ENCODE data around the gene ADH1A.
"Not testable (repeated sequence)": the region's sequence is repeated elsewhere in the genome, so short reads cannot be mapped to it uniquely, and the experiment has no call there.

Gene ADH1A

GRCh38 chr4:99321241-99322191 is 30.7 kb upstream of the ADH1A start, which contains the start of gene ADH1B:
Gene ADH1B, minus strand, starts transcription at chr4:99321401. Its CDS starts 70 bp downstream, at chr4:99321331.
- H3K27ac ChIP-seq (replicated peaks): no peak within 1 kb of the TSS
- TF ChIP-seq POLR2AphosphoS5 (IDR thresholded peaks at IDR 0.05; ENCODE audit: low read depth) (no peak), SPI1 (IDR thresholded peaks at IDR 0.05; ENCODE audit: borderline replicate concordance, low read depth) (no peak), CTCF (IDR thresholded peaks at IDR 0.05; ENCODE audit: insufficient read depth, low read length) (no peak), GABPA (IDR thresholded peaks at IDR 0.05; ENCODE audit: low read depth) (no peak)
- TF ChIP-seq, protein P1, sequence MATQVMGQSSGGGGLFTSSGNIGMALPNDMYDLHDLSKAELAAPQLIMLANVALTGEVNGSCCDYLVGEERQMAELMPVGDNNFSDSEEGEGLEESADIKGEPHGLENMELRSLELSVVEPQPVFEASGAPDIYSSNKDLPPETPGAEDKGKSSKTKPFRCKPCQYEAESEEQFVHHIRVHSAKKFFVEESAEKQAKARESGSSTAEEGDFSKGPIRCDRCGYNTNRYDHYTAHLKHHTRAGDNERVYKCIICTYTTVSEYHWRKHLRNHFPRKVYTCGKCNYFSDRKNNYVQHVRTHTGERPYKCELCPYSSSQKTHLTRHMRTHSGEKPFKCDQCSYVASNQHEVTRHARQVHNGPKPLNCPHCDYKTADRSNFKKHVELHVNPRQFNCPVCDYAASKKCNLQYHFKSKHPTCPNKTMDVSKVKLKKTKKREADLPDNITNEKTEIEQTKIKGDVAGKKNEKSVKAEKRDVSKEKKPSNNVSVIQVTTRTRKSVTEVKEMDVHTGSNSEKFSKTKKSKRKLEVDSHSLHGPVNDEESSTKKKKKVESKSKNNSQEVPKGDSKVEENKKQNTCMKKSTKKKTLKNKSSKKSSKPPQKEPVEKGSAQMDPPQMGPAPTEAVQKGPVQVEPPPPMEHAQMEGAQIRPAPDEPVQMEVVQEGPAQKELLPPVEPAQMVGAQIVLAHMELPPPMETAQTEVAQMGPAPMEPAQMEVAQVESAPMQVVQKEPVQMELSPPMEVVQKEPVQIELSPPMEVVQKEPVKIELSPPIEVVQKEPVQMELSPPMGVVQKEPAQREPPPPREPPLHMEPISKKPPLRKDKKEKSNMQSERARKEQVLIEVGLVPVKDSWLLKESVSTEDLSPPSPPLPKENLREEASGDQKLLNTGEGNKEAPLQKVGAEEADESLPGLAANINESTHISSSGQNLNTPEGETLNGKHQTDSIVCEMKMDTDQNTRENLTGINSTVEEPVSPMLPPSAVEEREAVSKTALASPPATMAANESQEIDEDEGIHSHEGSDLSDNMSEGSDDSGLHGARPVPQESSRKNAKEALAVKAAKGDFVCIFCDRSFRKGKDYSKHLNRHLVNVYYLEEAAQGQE (IDR thresholded peaks at IDR 0.05; ENCODE audit: insufficient replicate concordance, low read depth): no peak

DNA sequence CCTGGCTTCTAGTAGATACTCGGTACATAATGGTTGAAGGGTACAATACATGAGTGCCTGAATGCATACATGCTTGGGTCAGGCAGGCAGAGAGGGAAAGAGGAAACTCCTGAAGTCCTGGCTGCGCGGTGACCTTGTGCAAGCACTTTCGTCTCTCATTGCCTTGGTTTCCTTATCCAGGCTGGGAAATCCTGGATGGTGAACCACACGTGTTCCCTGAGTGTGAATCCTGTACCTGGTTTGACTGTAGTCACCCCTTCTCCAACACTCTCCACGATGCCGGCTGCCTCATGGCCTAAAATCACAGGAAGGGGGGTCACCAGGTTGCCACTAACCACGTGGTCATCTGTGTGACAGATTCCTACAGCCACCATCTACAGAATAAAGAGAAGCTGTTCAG is 27.0 kb upstream of the ADH1A start:
- DNase-seq (ENCODE audit: low read depth in 1 of 2, low spot score in 1 of 2); H3K27me3 ChIP-seq (ENCODE audit: insufficient read depth, poor library complexity, severe bottlenecking); H3K4me3 ChIP-seq (replicated peaks; ENCODE audit: insufficient read depth, low read length); H3K27ac ChIP-seq (replicated peaks): not testable (repeated sequence)

More at GRCh38 chr4:99321241-99322191, 30.7 kb upstream of the ADH1A start, which contains the start of gene ADH1B:
- no peaks in the 10 kb centered on the region for H3K27me3 ChIP-seq (ENCODE audit: insufficient read depth, poor library complexity, severe bottlenecking)
- no peak for DNase-seq (ENCODE audit: low read depth in 1 of 2, low spot score in 1 of 2)
- H3K4me3 ChIP-seq (replicated peaks; ENCODE audit: insufficient read depth, low read length): no peak within 1 kb of the TSS

DNA sequence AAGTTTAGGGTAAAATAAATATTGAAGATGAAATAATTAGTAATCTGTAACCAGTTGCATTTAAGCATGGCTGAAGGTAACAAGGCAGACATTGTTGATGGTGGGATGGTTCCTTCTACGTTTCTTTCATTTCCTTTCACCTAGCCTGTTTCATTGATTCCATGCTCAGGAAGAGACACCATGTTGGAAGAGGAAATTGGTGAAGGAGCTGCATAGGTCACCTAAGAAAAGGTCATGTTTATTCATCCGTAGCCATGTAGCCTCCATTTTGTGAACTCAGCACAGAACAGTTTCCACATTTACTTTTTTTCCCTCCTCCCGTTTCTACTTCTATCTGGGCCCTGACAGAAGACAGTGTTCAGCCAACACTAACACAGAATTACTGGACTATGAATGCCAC is 26.6 kb upstream of the ADH1A start:
- Histone ChIP-seq H3K27ac (replicated peaks) (no peak overlapping the region), H3K4me3 (replicated peaks; ENCODE audit: insufficient read depth, low read length) (no peak overlapping the region), H3K27me3 (ENCODE audit: insufficient read depth, poor library complexity, severe bottlenecking) (no peaks in the 10 kb centered on the region)
- DNase-seq (ENCODE audit: low read depth in 1 of 2, low spot score in 1 of 2): no peak
- TF ChIP-seq, protein P1 (IDR thresholded peaks at IDR 0.05; ENCODE audit: insufficient replicate concordance, low read depth): no peak
- no peak for TF ChIP-seq POLR2AphosphoS5 (IDR thresholded peaks at IDR 0.05; ENCODE audit: low read depth)

DNA sequence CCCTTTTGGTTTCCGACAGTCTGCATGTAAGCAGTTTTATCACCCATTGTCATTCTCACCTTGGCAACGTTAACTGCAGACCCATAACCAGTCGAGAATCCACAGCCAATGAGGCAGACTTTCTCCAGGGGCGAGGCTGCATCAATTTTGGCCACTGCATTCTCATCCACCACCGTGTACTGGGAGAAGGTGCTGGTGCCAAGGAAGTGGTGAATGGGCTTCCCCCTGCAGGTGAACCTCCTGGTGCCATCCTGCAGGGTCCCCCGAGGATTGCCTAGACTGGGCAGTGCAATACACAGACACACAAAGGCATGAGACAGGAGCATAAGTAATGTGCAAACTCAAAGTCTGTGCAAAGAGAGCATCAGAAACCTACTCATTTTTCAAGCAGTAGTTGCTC is 25.1 kb upstream of the ADH1A start:
- no peak overlapping the region for H3K4me3 ChIP-seq (replicated peaks; ENCODE audit: insufficient read depth, low read length)
- H3K27me3 ChIP-seq (ENCODE audit: insufficient read depth, poor library complexity, severe bottlenecking): no peaks in the 10 kb centered on the region
- H3K27ac ChIP-seq (replicated peaks): no peak overlapping the region
- TF ChIP-seq, protein P1 (IDR thresholded peaks at IDR 0.05; ENCODE audit: insufficient replicate concordance, low read depth): no peak
- TF ChIP-seq GABPA (IDR thresholded peaks at IDR 0.05; ENCODE audit: low read depth) (no peak), SPI1 (IDR thresholded peaks at IDR 0.05; ENCODE audit: borderline replicate concordance, low read depth) (no peak), CTCF (IDR thresholded peaks at IDR 0.05; ENCODE audit: insufficient read depth, low read length) (no peak), POLR2AphosphoS5 (IDR thresholded peaks at IDR 0.05; ENCODE audit: low read depth) (no peak)
- no peak for DNase-seq (ENCODE audit: low read depth in 1 of 2, low spot score in 1 of 2)

Measured in HL-60 (cell line).